Measurements from ENCODE around the gene CNEP1R1. TPM values are rescaled to one million over a fixed set of nuclear protein-coding genes. Genes with fewer than 3 reads are reported as not detected.

CNEP1R1 gene
- total RNA-seq, 2 experiments from 2014 or later = 36.6 to 46.3 TPM

DNA sequence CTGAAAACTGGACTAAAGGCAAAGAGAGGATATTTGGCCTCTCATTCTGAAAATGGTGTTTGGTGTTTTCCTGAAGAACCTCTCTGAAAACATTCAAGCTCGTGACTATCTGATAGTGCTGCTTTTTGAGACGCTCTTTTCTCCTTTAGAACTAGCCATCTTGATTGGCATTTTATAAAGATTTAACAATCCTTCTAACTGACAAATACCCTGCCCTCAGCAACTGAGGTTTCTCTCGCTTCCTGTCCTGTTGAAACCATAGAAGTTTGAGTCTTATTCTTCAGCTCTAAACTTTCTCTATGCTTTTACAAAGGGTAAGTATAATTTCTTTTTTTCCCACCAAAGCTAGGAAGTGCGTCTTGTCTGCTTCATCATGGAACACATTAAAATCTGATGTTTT lies 13.3 kb downstream of the CNEP1R1 start:
- Histone ChIP-seq H3K4me1 (ENCODE audit: insufficient read depth, low read length) (no peaks in the 10 kb centered on the region), H3K27me3 (ENCODE audit: control insufficient read depth in 1 of 2, insufficient read depth in 2 of 2, low read length in 2 of 2) (peaks cover 0 to under 1% of the 10 kb centered on the region in 2 experiments), H3K27ac (ENCODE audit: low read depth in 1 of 2, low read length in 2 of 2) (no peak overlapping the region), H3K9me3 (ENCODE audit: control insufficient read depth in 1 of 2, insufficient read depth in 1 of 2, low read length in 2 of 2) (no peaks in the 10 kb centered on the region), H3K4me3 (ENCODE audit: low read length) (no peak overlapping the region), H3K36me3 (ENCODE audit: insufficient read depth, low read length) (peaks cover 13% of the 10 kb centered on the region)
- TF ChIP-seq, protein P1, sequence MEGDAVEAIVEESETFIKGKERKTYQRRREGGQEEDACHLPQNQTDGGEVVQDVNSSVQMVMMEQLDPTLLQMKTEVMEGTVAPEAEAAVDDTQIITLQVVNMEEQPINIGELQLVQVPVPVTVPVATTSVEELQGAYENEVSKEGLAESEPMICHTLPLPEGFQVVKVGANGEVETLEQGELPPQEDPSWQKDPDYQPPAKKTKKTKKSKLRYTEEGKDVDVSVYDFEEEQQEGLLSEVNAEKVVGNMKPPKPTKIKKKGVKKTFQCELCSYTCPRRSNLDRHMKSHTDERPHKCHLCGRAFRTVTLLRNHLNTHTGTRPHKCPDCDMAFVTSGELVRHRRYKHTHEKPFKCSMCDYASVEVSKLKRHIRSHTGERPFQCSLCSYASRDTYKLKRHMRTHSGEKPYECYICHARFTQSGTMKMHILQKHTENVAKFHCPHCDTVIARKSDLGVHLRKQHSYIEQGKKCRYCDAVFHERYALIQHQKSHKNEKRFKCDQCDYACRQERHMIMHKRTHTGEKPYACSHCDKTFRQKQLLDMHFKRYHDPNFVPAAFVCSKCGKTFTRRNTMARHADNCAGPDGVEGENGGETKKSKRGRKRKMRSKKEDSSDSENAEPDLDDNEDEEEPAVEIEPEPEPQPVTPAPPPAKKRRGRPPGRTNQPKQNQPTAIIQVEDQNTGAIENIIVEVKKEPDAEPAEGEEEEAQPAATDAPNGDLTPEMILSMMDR (IDR thresholded peaks at IDR 0.05) = no peak
- CTCF ChIA-PET = interaction anchor here (1.0 kb wide), 2 partner anchors 8 to 13 kb away, joined by 3 to 5 read pairs; partner anchors contain the start of gene CNEP1R1
- no peaks in the 10 kb centered on the region for H3K9me3 Mint-ChIP-seq
- ATAC-seq (ENCODE audit: poor library complexity) (no peak), DNase-seq (no peak)
- no peak overlapping the region for H3K4me3 Mint-ChIP-seq
- H3K36me3 Mint-ChIP-seq (ENCODE audit: low read depth) = peaks cover 35% of the 10 kb centered on the region
- POLR2A ChIA-PET = no interaction called here
- peaks cover 5% of the 10 kb centered on the region for H3K27me3 Mint-ChIP-seq
- intact Hi-C loops (cut with DNase I, micrococcal nuclease) = no loop called here
- peaks cover 4% of the 10 kb centered on the region for H3K4me1 Mint-ChIP-seq (ENCODE audit: low read depth)
- no peak overlapping the region for H3K27ac Mint-ChIP-seq

DNA sequence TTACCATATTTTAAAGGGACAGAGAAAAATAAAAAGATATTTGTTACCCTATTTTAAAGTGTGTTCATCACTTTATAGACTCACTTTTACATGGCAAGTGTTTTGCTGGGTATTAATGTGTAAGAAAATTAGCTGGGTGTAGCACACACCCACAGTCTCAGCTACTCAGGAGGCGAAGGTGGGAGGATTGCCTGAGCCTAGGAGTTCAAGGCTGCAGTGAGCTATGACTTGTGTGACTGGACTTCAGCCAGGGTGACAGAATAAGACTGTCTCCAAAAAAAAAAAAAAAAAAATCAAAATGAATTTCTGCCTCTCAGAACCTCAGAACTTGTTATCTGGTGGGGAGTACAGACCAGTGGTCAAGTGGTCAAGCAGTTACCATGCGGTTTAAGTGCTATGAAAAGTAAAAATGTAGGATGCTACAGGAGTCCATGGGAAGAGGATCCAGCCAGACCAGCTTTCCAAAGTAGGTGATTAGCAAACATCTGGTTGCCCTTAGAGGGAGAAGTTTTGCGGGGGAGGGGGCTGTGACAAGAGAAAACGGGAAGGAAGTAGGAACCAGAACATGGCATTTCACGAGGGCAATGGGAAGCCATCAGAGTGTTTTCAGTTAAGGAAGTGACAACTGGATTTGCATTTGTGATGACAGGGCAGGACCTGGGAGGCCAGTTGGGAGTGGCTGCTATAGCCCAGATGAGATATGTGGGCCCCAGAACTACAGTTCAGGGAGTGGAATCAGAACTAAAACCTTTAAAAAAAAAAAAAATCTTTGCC lies 13.9 kb downstream of the CNEP1R1 start:
- TF ChIP-seq, protein P1 (IDR thresholded peaks at IDR 0.05) = no peak
- ATAC-seq (ENCODE audit: poor library complexity) (no peak), DNase-seq (peak in 3 of 14 experiments; percentile 20 to 62 (median 52))
- ChIA-PET POLR2A (no interaction called here), CTCF (interaction anchor here (1.0 kb wide), 2 partner anchors 9 to 14 kb away, joined by 3 to 5 read pairs; partner anchors contain the start of gene CNEP1R1)
- Histone ChIP-seq H3K27me3 (ENCODE audit: control insufficient read depth in 1 of 2, insufficient read depth in 2 of 2, low read length in 2 of 2) (peaks cover 0 to 4% of the 10 kb centered on the region in 2 experiments), H3K9me3 (ENCODE audit: control insufficient read depth in 1 of 2, insufficient read depth in 1 of 2, low read length in 2 of 2) (no peaks in the 10 kb centered on the region), H3K4me3 (ENCODE audit: low read length) (no peak overlapping the region), H3K27ac (ENCODE audit: low read depth in 1 of 2, low read length in 2 of 2) (no peak overlapping the region), H3K36me3 (ENCODE audit: insufficient read depth, low read length) (peaks cover 9% of the 10 kb centered on the region), H3K4me1 (ENCODE audit: insufficient read depth, low read length) (no peaks in the 10 kb centered on the region)
- H3K36me3 Mint-ChIP-seq (ENCODE audit: low read depth) = peaks cover 32% of the 10 kb centered on the region
- H3K4me1 Mint-ChIP-seq (ENCODE audit: low read depth) = peaks cover 4% of the 10 kb centered on the region
- H3K4me3 Mint-ChIP-seq = no peak overlapping the region
- intact Hi-C loops (cut with DNase I, micrococcal nuclease) = no loop called here
- no peaks in the 10 kb centered on the region for H3K9me3 Mint-ChIP-seq
- H3K27ac Mint-ChIP-seq = no peak overlapping the region
- peaks cover 11% of the 10 kb centered on the region for H3K27me3 Mint-ChIP-seq

DNA sequence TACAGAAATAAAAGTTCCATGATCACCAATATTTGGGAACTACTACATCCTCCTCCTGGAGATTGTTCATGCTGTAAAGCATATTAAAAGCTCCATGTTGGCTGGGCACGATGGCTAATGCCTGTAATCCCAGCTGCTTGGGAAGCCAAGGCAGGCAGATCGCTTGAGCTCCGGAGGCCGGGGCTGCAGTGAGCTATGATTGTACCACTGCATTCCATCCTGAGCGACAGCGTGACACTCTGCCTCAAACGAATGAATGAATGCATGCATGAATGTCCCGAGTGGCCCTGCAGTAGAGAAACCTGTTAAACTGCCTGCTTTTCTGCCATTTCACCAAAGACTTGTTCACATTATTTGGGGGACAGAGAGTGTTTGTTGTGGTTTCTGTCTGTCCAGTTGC lies 15.0 kb downstream of the CNEP1R1 start:
- H3K9me3 Mint-ChIP-seq = no peaks in the 10 kb centered on the region
- Histone ChIP-seq H3K4me3 (ENCODE audit: low read length) (no peak overlapping the region), H3K9me3 (ENCODE audit: control insufficient read depth in 1 of 2, insufficient read depth in 1 of 2, low read length in 2 of 2) (no peaks in the 10 kb centered on the region), H3K4me1 (ENCODE audit: insufficient read depth, low read length) (no peaks in the 10 kb centered on the region), H3K27ac (ENCODE audit: low read depth in 1 of 2, low read length in 2 of 2) (no peak overlapping the region), H3K36me3 (ENCODE audit: insufficient read depth, low read length) (peaks cover 5% of the 10 kb centered on the region), H3K27me3 (ENCODE audit: control insufficient read depth in 1 of 2, insufficient read depth in 2 of 2, low read length in 2 of 2) (peaks cover 0 to 4% of the 10 kb centered on the region in 2 experiments)
- intact Hi-C loops (cut with DNase I, micrococcal nuclease) = no loop called here
- CTCF ChIA-PET = interaction anchor here (1.0 kb wide), 1 partner anchor 15 kb away, joined by 3 read pairs; the partner anchor contains the start of gene CNEP1R1
- H3K36me3 Mint-ChIP-seq (ENCODE audit: low read depth) = peaks cover 23% of the 10 kb centered on the region
- DNase-seq (no peak), ATAC-seq (ENCODE audit: poor library complexity) (no peak)
- H3K27ac Mint-ChIP-seq = no peak overlapping the region
- TF ChIP-seq, protein P1 (IDR thresholded peaks at IDR 0.05) = no peak
- H3K4me1 Mint-ChIP-seq (ENCODE audit: low read depth) = peaks cover 4% of the 10 kb centered on the region
- peaks cover 14% of the 10 kb centered on the region for H3K27me3 Mint-ChIP-seq
- POLR2A ChIA-PET = no interaction called here
- no peak overlapping the region for H3K4me3 Mint-ChIP-seq

Measured in CD4-positive, alpha-beta T cell (primary cell).